SK-N-SH treated with all-trans-retinoic acid at 6 μM for 48 hours (cell line): ENCODE results near the gene EFNA4.

Experiments
- ATAC-seq: fragments of 200-7000 bp; cut with Tn5 transposase; 3 replicates; pipeline ENCODE4 v1.9.1; 2020; ENCODE audit warnings: mild to moderate bottlenecking, moderate library complexity
- ARNTL ChIP-seq: fragments of 450-650 bp; formaldehyde crosslinking; IDR thresholded peaks from 2 replicates; pipeline ENCODE4 v1.5.0; 2020; ENCODE audit warnings: low read depth, mild to moderate bottlenecking, moderate library complexity, borderline replicate concordance
- BACH2 ChIP-seq: fragments of 250-450 bp; sonication (Bioruptor Pico); IDR thresholded peaks from 2 replicates; pipeline ENCODE4 v1.9.0; 2021; ENCODE audit warnings: mild to moderate bottlenecking, borderline replicate concordance
- CREB5 ChIP-seq: fragments of 250-450 bp; sonication (Bioruptor Pico); IDR thresholded peaks from 2 replicates; pipeline ENCODE4 v1.5.1; 2020; ENCODE audit warnings: low read depth, mild to moderate bottlenecking, moderate library complexity
- CSDC2 ChIP-seq: fragments of 250-450 bp; sonication (Bioruptor Pico); IDR thresholded peaks from 2 replicates; pipeline ENCODE4 v1.5.0; 2020; ENCODE audit warnings: mild to moderate bottlenecking, moderate library complexity
- CSRNP3 ChIP-seq: fragments of 250-450 bp; sonication (Bioruptor Pico); IDR thresholded peaks from 2 replicates; pipeline ENCODE4 v1.5.1; 2021; ENCODE audit warnings: mild to moderate bottlenecking, moderate library complexity
- ESRRG ChIP-seq: fragments of 250-450 bp; sonication (Bioruptor Pico); IDR thresholded peaks from 2 replicates; pipeline ENCODE4 v1.6.1; 2021; ENCODE audit warnings: mild to moderate bottlenecking
- GLIS3 ChIP-seq: fragments of 250-450 bp; sonication (Bioruptor Pico); IDR thresholded peaks from 2 replicates; pipeline ENCODE4 v1.5.0; 2020; ENCODE audit warnings: mild to moderate bottlenecking, moderate library complexity
- ISL1 ChIP-seq: fragments of 250-450 bp; sonication (Bioruptor Pico); IDR thresholded peaks from 2 replicates; pipeline ENCODE4 v2.1.2; 2022; ENCODE audit warnings: mild to moderate bottlenecking, moderate library complexity
- OSR1 ChIP-seq: fragments of 250-450 bp; sonication (Bioruptor Pico); IDR thresholded peaks from 2 replicates; pipeline ENCODE4 v1.8.0; 2022; ENCODE audit warnings: moderate library complexity, mild to moderate bottlenecking, inconsistent platforms
- PATZ1 ChIP-seq: fragments of 250-450 bp; sonication (Bioruptor Pico); IDR thresholded peaks from 2 replicates; pipeline ENCODE4 v1.8.0; 2020; ENCODE audit warnings: mild to moderate bottlenecking, moderate library complexity, borderline replicate concordance
- POU6F1 ChIP-seq: fragments of 250-450 bp; sonication (Bioruptor Pico); IDR thresholded peaks from 2 replicates; pipeline ENCODE4 v1.8.0; 2021; ENCODE audit warnings: low read depth, mild to moderate bottlenecking, moderate library complexity, borderline replicate concordance
- PPARA ChIP-seq: fragments of 250-450 bp; sonication (Bioruptor Pico); IDR thresholded peaks from 2 replicates; pipeline ENCODE4 v1.5.0; 2020; ENCODE audit warnings: mild to moderate bottlenecking, borderline replicate concordance
- RARB ChIP-seq: fragments of 250-450 bp; sonication (Bioruptor Pico); IDR thresholded peaks from 2 replicates; pipeline ENCODE4 v1.8.0; 2021; ENCODE audit warnings: mild to moderate bottlenecking, moderate library complexity
- SNAI2 ChIP-seq: fragments of 250-450 bp; sonication (Bioruptor Pico); IDR thresholded peaks from 2 replicates; pipeline ENCODE4 v1.5.0; 2020; ENCODE audit warnings: mild to moderate bottlenecking, moderate library complexity
- TCF4 ChIP-seq: fragments of 250-450 bp; sonication (Bioruptor Pico); IDR thresholded peaks from 2 replicates; pipeline ENCODE4 v1.8.0; 2021; ENCODE audit warnings: mild to moderate bottlenecking, moderate library complexity, borderline replicate concordance
- TOX ChIP-seq: fragments of 250-450 bp; sonication (Bioruptor Pico); IDR thresholded peaks from 2 replicates; pipeline ENCODE4 v1.8.0; 2021; ENCODE audit warnings: mild to moderate bottlenecking, moderate library complexity, borderline replicate concordance
- TSHZ2 ChIP-seq: fragments of 250-450 bp; sonication (Bioruptor Pico); IDR thresholded peaks from 2 replicates; pipeline ENCODE4 v1.5.0; 2020; ENCODE audit warnings: mild to moderate bottlenecking, moderate library complexity
- ZC3H10 ChIP-seq: fragments of 250-450 bp; sonication (Bioruptor Pico); IDR thresholded peaks from 2 replicates; pipeline ENCODE4 v1.5.1; 2021; ENCODE audit warnings: mild to moderate bottlenecking, moderate library complexity
- ZFP3 ChIP-seq: fragments of 250-450 bp; sonication (Bioruptor Pico); IDR thresholded peaks from 2 replicates; pipeline ENCODE4 v1.5.0; 2020; ENCODE audit warnings: mild to moderate bottlenecking, moderate library complexity
- ZNF565 ChIP-seq: fragments of 450-650 bp; formaldehyde crosslinking; conservative IDR thresholded peaks from 2 replicates; pipeline ENCODE4 v1.5.0; 2020; ENCODE audit warnings: low read depth, mild to moderate bottlenecking, moderate library complexity
- ZNF70 ChIP-seq: fragments of 450-650 bp; formaldehyde crosslinking; IDR thresholded peaks from 2 replicates; pipeline ENCODE4 v1.5.0; 2020; ENCODE audit warnings: mild to moderate bottlenecking, moderate library complexity
- ZNF8 ChIP-seq: fragments of 450-650 bp; formaldehyde crosslinking; IDR thresholded peaks from 2 replicates; pipeline ENCODE4 v1.5.0; 2020; ENCODE audit warnings: mild to moderate bottlenecking, moderate library complexity

EFNA4 gene

GRCh38 chr1:155022136-155022926 lies 41.2 kb upstream of the EFNA4 start:
- TF ChIP-seq RARB (CRISPR knock-in tag) (no peak), ZNF70 (CRISPR knock-in tag) (peak; percentile 90)
- TF ChIP-seq, all 23 proteins: peak for 1
- ATAC-seq = no peak

GRCh38 chr1:155022927-155023236 lies 40.7 kb upstream of the EFNA4 start:
- TF ChIP-seq ESRRG (CRISPR knock-in tag) (no peak), ISL1 (CRISPR knock-in tag) (no peak), PPARA (no peak), GLIS3 (CRISPR knock-in tag) (no peak), OSR1 (CRISPR knock-in tag) (no peak), CSDC2 (CRISPR knock-in tag) (no peak), RARB (CRISPR knock-in tag) (no peak), SNAI2 (CRISPR knock-in tag) (no peak), TSHZ2 (no peak)
- ATAC-seq = no peak

GRCh38 chr1:155023627-155024026 lies 39.9 kb upstream of the EFNA4 start:
- no peak for ATAC-seq
- TF ChIP-seq ISL1 (CRISPR knock-in tag) (no peak), TSHZ2 (no peak), TOX (no peak), RARB (CRISPR knock-in tag) (no peak), SNAI2 (CRISPR knock-in tag) (no peak), PATZ1 (CRISPR knock-in tag) (no peak), ZFP3 (CRISPR knock-in tag) (no peak), CREB5 (CRISPR knock-in tag) (no peak), CSRNP3 (no peak), GLIS3 (CRISPR knock-in tag) (no peak), BACH2 (no peak), ZNF70 (CRISPR knock-in tag) (no peak), ZNF565 (CRISPR knock-in tag) (no peak), ZC3H10 (CRISPR knock-in tag) (no peak), TCF4 (CRISPR knock-in tag) (no peak), ARNTL (no peak), POU6F1 (CRISPR knock-in tag) (no peak), ESRRG (CRISPR knock-in tag) (no peak), PPARA (no peak), ZNF8 (CRISPR knock-in tag) (no peak)
- TF ChIP-seq, all 23 proteins: peak for 0
